GM18499 (cell line): ENCODE measurements around the gene PREB.

Experiments used
- ATAC-seq: cut with Tn5 transposase; IDR thresholded peaks from one replicate; pipeline ENCODE4 v1.9.1; 2021; ENCODE audit warnings: moderate number of reproducible peaks; ENCODE audit not compliant: insufficient read depth, unreplicated experiment

PREB gene

GRCh38 chr2:27099334-27099955 is 35.0 kb downstream of the PREB start:
- ATAC-seq = no peak

- ATAC-seq = no peak
Measured at GRCh38 chr2:27097341-27097740, 37.1 kb downstream of the PREB start.

GRCh38 chr2:27096748-27097297 is 37.6 kb downstream of the PREB start:
- ATAC-seq = no peak

GRCh38 chr2:27095745-27096651 is 38.4 kb downstream of the PREB start:
- no peak for ATAC-seq

- ATAC-seq = no peak
Measured at GRCh38 chr2:27095427-27095744, 39.0 kb downstream of the PREB start.

GRCh38 chr2:27094353-27094984 is 40.0 kb downstream of the PREB start:
- no peak for ATAC-seq

- no peak for ATAC-seq
Measured at GRCh38 chr2:27093430-27094352, 40.7 kb downstream of the PREB start.

GRCh38 chr2:27092696-27093429 is 41.6 kb downstream of the PREB start:
- no peak for ATAC-seq

- ATAC-seq = no peak
Measured at GRCh38 chr2:27091746-27092695, 42.4 kb downstream of the PREB start.

- ATAC-seq = no peak
Measured at GRCh38 chr2:27089111-27089954, 45.1 kb downstream of the PREB start.

- no peak for ATAC-seq
Measured at GRCh38 chr2:27088634-27089033, 45.8 kb downstream of the PREB start.

- no peak for ATAC-seq
Measured at GRCh38 chr2:27087823-27088410, 46.5 kb downstream of the PREB start.

GRCh38 chr2:27086724-27087593 is 47.5 kb downstream of the PREB start, which contains the start of gene KHK:
TSS of gene KHK (plus strand) at chr2:27086772. CDS start at chr2:27087260, 488 bp downstream.
- peak; percentile 26 for ATAC-seq

GRCh38 chr2:27086090-27086723 is 48.2 kb downstream of the PREB start:
- ATAC-seq = peak; percentile 37

GRCh38 chr2:27085673-27086089 is 48.8 kb downstream of the PREB start:
- no peak for ATAC-seq
